GM21723 (cell line): ENCODE data around the gene SRP54.
"Not testable (repeated sequence)": the region's sequence is repeated elsewhere in the genome, so short reads cannot be mapped to it uniquely, and the experiment has no call there.

Experiments used
- ATAC-seq: cut with Tn5 transposase; IDR thresholded peaks from one replicate; pipeline ENCODE4 v1.9.1; 2021; ENCODE audit warnings: mild to moderate bottlenecking, moderate library complexity; ENCODE audit not compliant: unreplicated experiment

The SRP54 gene

GRCh38 chr14:34983148-34983760, 462 bp downstream of the SRP54 start:
- ATAC-seq, result peak; percentile 25

DNA sequence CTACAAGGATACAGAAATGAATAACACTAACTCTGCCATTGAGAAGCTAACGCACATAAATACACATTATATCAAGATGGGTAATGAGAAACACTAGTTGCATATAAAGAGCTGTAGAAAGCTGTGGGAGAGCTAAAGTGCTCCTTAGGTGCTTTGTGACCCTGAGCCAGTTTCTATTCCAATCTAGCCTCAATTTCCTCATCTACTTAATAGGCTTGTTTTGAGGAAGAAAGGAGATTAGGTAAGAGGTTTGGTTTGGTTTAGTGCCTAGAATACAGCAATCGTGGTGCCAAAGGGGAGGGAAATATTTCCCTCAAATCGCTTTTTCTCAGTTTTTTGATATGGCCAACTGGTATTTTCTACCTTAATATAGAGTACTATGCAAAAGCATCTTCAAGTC, 994 bp downstream of the SRP54 start:
- no peak for ATAC-seq

GRCh38 chr14:34985740-34986139, 2.9 kb downstream of the SRP54 start:
- no peak for ATAC-seq

DNA sequence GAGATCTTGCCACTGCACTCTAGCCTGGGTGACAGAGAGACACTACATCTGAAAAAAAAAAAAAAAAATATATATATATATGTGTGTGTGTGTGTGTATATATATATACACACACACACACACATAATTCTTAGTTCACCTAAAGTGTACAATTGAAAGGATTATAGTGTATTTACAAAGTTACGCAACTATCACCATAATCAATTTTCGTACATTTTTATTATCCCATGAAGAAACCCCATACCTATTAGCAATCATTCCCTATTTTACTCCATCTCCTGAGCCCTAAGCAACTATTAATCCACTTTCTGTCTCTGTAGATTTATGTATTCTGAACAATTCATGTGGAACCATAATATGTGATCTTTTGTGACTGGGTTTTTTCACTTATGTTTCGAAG, 4.4 kb downstream of the SRP54 start:
- ATAC-seq, result no peak

- ATAC-seq, result no peak
Observed at GRCh38 chr14:34989762-34990161, 7.0 kb downstream of the SRP54 start.

- no peak for ATAC-seq
Observed at GRCh38 chr14:34993426-34993825, 10.6 kb downstream of the SRP54 start.

DNA sequence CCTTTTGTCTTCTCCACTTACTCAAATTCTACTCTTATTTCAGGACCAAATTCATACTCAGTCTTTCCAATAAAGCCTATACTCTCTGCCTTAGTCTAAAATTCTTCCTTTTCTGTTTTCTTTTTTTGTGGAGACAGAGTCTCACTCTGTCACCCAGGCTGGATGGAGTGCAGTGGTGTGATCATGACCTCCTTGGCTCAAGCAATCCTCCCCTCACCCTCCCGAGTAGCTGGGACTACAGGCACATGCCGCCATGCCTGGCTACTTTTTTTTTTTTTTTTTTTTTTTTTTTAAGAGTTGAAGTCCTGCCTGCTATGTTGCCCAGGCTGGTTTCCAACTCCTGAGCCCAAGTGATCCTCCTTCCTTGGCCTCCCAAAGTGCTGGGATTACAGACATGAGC, 11.9 kb downstream of the SRP54 start:
- ATAC-seq, result no peak

- ATAC-seq, result no peak
Observed at GRCh38 chr14:34997762-34998161, 15.0 kb downstream of the SRP54 start.

DNA sequence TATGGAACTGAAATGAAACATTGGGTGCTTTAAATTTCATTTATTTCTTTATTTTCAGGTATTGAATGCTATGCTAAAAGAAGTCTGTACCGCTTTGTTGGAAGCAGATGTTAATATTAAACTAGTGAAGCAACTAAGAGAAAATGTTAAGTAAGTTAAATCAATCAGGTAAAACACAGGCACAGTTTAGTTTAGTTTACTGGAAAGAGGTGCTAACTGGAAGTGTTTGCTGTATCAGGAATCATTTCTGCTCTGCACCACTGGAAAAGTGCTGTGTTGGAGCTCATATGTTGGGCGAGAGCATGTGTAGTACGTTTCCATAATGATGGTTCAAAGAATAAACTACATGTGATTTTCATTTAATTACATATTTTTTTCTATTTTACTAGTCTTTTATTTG, 16.7 kb downstream of the SRP54 start:
- no peak for ATAC-seq

GRCh38 chr14:35001621-35002020, 18.8 kb downstream of the SRP54 start:
- no peak for ATAC-seq

GRCh38 chr14:35004839-35005238, 22.0 kb downstream of the SRP54 start:
- ATAC-seq, result no peak

DNA sequence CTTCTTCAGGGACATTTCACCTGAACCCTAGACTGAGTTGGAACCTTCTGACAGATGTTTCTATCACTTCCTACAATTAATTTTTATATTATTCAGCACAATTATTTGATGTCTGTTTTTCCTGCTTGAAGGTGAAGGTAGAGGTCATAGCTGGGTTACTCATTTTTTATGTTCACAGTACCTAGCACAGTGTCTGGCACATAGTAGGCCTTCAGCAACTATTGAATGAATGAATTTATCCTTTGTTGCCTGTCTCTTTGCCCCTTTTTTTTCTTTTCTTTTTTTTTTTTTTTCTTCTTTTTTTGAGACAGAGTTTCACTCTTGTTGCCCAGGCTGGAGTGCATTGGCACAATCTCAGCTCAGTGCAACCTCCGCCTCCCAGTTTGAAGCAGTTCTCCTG, 33.8 kb downstream of the SRP54 start:
- ATAC-seq, result no peak

- no peak for ATAC-seq
Observed at GRCh38 chr14:35020713-35021112, 37.9 kb downstream of the SRP54 start.

- ATAC-seq, result no peak
Observed at GRCh38 chr14:35028435-35028834, 45.6 kb downstream of the SRP54 start.

- ATAC-seq, result no peak
Observed at GRCh38 chr14:35032562-35032961, 49.8 kb downstream of the SRP54 start.

DNA sequence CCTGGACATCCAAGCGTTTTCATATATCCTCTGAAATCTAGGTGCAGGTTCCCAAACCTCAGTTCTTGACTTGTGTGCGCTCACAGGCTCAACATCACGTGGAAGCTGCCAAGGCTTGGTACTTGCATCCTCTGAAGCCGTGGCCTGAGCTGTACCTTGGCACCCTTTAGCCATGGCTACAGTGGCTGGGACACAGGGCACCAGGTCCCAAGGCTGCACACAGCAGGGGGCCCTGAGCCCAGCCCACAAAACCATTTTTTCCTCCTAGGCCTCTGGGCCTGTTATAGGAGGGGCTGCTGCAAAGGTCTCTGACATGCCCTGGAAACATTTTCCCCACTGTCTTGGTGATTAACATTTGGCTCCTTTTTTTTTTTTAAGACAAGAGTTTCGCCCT, 51.6 kb downstream of the SRP54 start:
- no peak for ATAC-seq

GRCh38 chr14:35034944-35035554, 52.3 kb downstream of the SRP54 start:
- ATAC-seq, result not testable (repeated sequence)

- ATAC-seq, result not testable (repeated sequence)
Observed at GRCh38 chr14:35038312-35038711, 55.5 kb downstream of the SRP54 start.

GRCh38 chr14:35042632-35043031, 59.8 kb downstream of the SRP54 start:
- no peak for ATAC-seq

- no peak for ATAC-seq
Observed at GRCh38 chr14:35043046-35043445, 60.3 kb downstream of the SRP54 start.

DNA sequence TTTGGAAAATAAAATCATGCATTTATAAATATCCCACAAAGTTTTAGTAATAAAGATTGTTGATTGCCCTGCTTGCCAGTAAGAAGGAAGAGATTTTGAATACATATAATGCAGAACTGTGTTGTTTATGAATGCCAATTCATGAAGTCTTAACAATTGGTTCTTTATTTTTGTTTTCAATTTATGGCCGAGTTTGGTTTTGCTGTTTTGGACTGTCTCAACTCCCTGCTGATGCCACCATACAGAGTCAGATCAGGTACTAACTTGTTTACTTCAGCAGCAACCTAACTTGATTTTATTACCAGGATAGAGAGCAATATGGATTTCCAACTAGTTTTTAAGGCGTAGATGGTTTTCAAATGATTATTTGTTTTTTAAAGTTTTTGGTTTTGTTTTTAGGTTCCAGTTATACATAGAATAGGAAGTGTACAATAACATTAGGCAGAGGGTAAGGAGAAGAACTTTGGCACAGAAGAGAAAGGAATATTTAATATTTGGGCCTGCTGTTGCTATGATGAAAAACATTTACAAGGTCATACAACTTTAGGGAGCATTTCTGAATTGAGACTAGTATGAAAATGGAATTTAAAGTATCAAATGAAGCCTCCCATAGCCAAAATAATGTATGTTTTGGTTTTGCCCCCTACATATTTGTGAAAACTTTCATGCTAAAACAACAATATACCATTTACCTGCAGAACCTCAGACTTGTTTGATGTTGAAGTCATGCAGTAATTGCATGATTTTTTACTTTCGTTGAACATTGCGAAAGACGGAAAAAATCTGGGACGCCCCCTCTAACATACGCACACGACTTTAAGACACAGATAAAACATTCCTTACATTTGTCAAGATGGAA, 62.4 kb downstream of the SRP54 start:
- peak; percentile 0 for ATAC-seq

- no peak for ATAC-seq
Observed at GRCh38 chr14:35045798-35046047, 62.9 kb downstream of the SRP54 start.
